Measurements from ENCODE around the gene HIPK2.
"Not testable (repeated sequence)": the region's sequence is repeated elsewhere in the genome, so short reads cannot be mapped to it uniquely, and the experiment has no call there.

The HIPK2 gene

GRCh38 chr7:139611556-139611955, 166.2 kb downstream of the HIPK2 start:
- DNase-seq, result not testable (repeated sequence)

- no peak for DNase-seq
These were observed 167.2 kb downstream of the HIPK2 start for GRCh38 chr7:139610595-139610994.

GRCh38 chr7:139603896-139604295, 173.9 kb downstream of the HIPK2 start:
- DNase-seq, result no peak

- no peak for DNase-seq
These were observed 174.5 kb downstream of the HIPK2 start for GRCh38 chr7:139603282-139603681.

DNA sequence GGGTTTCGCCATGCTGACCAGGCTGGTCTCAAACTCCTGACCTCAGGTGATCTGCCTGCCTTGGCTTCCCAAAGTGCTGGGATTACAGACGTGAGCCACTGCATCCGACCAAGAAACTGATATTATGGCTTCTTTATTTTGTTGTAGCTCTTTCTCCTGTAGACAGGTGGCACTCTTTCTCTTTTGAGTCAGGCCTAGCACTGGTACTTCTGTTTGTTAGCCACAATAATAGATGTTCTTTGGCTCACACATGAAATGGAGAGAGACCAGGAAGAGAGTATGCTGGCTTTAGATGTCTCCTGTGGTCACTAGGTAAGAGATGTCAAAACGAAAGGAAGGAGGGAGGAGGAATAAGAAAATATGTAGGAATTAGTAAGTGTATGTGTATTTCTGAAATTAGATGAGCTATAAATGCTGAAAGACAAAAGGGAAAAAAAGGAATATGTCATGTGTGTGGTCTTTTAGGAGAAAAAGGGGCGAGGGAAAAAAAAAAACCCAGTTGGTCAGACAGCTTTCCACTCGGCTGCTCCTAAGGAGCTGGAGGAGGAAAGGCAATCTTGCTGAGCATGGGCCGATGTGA, 175.6 kb downstream of the HIPK2 start:
- peak; percentile 9 for DNase-seq

DNA sequence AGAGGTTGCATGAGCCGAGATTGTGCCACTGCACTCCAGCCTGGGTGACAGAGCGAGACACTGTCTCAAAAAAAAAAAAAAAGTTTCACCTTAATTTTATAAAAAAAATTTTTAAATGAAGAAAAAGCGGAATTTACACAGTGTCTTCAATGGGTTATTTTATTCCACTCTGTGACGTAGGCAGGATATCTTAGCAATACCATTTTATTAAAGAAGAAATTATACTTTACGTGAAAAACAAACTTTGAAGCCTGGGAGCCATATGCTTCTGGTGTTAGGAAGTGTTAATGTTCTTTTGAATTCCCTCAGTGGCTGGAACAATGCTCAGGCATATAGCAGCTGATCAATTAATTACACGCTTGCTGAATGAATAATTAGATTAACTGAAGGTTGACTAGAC, 176.6 kb downstream of the HIPK2 start:
- no peak for DNase-seq

- DNase-seq, result no peak
These were observed 177.5 kb downstream of the HIPK2 start for GRCh38 chr7:139600306-139600705.

DNA sequence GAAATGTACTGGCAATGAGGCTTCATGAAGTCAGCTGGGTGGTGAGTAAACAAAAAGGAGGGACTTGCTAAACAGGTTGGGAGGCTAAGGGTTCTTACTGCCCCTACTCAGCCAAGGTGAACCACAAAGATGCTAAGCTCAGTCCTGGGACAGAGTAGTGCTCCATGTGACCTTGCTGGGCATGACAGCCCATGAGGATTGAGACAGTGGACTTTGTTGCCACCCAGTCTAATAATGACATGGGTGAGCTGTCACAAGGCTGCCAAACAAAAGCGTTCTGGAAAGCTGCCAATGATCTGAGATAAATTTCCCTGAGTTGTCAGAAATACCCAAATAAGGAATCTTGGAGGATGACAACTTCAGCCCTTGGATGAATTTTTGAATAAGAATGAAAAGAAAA, 179.2 kb downstream of the HIPK2 start:
- peak; percentile 2 for DNase-seq

DNA sequence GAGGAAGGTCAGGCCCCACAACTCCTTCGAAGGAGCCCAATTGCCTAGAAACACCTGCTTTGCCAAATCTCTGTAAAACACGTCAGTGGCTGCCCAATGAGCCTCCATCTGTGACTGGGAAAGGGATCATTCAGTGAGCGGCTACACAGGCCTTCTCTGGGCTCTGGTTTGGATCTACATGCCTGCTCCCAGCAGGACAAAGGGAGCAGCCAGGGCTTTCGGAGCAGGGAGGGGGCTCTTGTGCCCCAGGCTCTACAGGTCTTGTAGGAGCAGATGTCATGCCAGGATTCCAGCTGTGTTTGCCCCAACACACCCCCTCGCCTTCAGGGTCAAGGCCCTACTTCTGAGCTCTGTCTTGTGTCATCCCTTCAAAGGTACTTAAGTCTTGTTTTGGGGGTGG, 180.8 kb downstream of the HIPK2 start:
- DNase-seq, result no peak

- no peak for DNase-seq
These were observed 181.2 kb downstream of the HIPK2 start for GRCh38 chr7:139596626-139597025.

- DNase-seq, result no peak
These were observed 182.0 kb downstream of the HIPK2 start for GRCh38 chr7:139595806-139596205.

GRCh38 chr7:139594911-139595476, 182.8 kb downstream of the HIPK2 start:
- DNase-seq, result no peak

GRCh38 chr7:139594090-139594489, 183.7 kb downstream of the HIPK2 start:
- DNase-seq, result no peak

DNA sequence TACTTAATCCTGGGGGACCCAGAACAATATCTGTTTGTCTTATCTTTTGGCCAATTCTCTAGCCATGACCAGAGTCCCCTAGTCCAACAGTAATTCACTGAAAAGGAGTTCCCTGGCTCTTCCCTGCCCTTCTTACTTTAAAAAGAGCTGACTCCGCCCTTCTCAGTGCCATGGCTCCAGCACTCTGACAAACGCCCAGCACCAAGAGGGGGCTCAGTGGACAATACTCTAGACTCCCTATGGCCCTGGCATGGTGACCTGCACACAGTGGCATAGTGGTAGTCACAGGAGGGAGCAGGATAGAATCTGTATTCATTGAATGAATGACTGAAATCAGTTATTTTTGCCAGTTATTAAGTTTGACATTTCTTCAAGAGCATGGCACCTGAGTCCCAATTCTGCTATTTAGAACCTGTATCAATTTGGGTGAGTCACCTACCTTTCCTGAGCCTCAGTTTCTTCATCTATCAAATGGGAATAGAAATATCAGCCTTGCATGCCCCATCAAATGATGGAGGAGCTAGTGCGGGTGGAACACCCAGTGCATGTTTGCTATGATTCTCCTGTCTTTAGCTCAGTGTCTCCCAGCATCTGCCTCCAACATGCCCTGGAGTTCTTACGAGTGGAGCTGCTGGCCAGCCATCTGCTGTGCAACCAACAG, 184.9 kb downstream of the HIPK2 start:
- no peak for DNase-seq

- DNase-seq, result no peak
These were observed 186.1 kb downstream of the HIPK2 start for GRCh38 chr7:139591550-139592195.

DNA sequence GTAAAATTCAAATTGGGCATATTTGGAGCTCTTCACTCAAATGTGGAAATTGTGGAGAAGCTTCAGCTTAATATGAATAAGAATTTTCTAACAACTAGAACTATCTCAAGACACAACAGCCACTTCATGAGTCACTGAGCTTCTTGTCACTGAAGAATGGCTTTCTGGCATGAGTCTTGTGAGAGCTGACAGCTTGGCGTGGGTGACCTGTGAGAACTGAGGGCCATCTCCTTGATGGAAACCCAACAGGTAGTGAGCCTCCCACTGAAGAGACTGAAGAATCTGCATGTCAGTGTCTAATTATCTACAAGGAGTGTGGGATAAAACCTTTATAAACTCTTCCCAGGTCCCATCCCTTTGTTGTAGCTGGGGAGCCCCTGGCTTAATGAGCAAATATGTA, 188.3 kb downstream of the HIPK2 start:
- DNase-seq, result no peak

DNA sequence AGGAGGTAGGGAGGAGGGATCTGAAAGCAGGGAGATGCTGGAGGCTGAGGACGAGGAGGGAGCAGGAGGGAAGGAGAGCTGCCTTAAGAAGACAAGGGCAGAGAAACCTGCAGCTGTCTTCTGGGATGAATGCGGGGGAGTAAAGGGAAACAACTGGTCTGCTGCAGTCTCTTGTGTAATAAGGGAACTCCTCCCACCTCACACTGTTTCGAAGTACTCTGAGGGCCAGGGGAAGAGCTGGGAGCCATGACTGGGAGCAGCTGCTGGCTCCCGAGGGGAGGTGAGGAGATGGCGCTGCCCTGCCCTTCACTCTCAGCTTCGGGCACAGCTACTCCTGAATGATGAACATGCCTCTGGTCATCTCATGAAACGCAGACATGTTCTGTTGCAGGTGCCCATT, 189.2 kb downstream of the HIPK2 start:
- DNase-seq, result no peak

GRCh38 chr7:139587535-139587934, 190.3 kb downstream of the HIPK2 start:
- DNase-seq, result no peak

- DNase-seq, result no peak
These were observed 191.5 kb downstream of the HIPK2 start for GRCh38 chr7:139586286-139586685.

GRCh38 chr7:139585042-139585441, 192.8 kb downstream of the HIPK2 start:
- DNase-seq, result no peak

DNA sequence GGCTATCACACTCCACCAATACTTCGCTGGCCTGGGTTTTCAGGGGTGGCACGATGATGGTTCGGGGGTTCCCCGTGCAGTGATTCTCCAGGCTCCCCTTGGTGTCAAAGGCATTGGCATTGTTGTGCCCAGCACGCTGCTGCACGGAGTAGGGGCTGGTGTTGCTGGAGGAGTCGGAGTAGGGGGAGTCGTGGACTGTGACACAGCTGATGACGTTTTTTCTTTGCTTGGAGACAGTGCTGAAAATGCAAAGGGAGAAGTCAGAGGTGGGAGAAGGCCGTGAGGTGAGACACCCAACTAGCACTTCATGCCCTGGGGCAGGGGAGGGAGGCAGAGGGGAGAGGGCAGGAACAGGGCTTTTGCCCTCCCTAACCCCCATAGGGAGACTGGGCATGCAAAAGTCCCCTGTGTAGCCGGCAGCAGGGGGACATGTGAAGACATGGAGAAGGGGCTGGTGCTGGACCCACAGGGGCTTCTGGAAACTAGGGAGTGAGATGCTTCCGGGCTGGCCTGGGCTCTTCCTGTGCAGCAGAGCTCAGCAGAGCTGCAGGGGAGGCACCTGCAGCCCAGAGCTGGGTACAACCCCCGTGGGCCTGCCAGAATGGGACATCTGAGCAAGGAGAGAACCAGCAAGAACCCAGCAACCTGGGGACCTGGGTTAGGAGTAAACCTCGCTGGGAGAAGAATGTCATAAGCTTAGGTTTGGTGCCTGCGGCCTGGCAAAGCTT, 193.8 kb downstream of the HIPK2 start:
- DNase-seq, result no peak

DNA sequence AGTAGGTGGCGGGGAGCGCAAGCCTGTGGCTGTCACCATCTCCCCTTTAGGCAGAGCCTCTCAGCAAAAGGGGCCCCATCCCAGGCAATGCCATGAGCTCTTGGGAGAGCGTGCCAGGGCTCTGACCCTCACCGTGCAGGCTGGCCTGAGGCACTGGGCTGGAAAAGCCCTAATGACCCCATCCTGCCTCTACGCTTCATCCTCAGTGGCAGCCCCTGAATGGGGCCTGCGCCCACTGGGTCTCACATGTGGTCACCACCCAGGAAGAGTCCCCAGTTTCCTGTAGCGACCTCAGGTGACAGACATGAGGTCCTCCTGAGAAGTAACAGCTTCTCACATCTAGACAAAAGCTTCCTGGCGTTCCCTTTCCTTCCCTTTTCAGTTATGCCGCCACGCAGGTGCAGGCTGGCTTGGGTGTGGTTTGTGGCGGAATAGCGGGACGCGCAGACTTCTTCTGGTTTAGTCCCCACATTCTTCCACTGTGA, 195.1 kb downstream of the HIPK2 start:
- DNase-seq, result no peak

GRCh38 chr7:139582130-139582650, 195.6 kb downstream of the HIPK2 start:
- DNase-seq, result no peak
